Muscle of back (tissue), 11 donors: Measurements from ENCODE around the gene RPL29. TPM values are rescaled to one million over a fixed set of nuclear protein-coding genes. Genes with fewer than 3 reads are reported as not detected.
A peak's percentile ranks its signal among the peaks of the same experiment; 100 is the strongest.

ENCODE experiments used
- DNase-seq, 3 donors: peaks; one replicate each; pipeline versions ENCODE4 v3.0.0 to v3.0.0-alpha.2; 2013
- polyA plus RNA-seq, 10 donors: library from polyadenylated mRNA; unstranded; fragments of 120-200 nt; gene quantifications; one replicate each; pipeline ENCODE4 v1.2.1, GENCODE V29; 2013; ENCODE audit not compliant: insufficient read length in 10 of 10

Gene RPL29
- polyA plus RNA-seq, 10 donors: 2,242 to 3,145 (median 2,773) TPM

- no peak for DNase-seq
These were observed 33.8 kb upstream of the RPL29 start for GRCh38 chr3:52029535-52029934.

GRCh38 chr3:52029053-52029452 lies 33.4 kb upstream of the RPL29 start:
- no peak for DNase-seq

DNA sequence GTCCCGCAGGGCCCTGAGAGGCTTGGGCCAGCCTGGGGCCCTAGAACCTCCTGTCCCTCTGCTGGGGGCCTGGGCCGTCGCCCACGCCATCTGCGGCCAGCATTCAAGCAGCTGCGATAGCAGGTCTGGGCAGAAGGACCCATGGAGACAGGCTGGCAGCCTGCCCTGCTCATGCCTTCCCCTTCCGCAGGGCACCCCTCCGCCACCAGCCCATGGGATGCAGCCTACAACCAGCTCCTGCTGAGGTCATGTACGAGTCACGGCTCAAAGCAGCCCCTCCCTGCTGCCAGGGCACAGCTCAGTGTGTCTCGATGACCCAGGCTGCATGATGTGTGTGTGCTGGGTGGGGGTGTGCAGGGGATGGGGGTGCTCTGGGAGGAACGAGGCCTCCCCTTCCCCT lies 32.9 kb upstream of the RPL29 start:
- DNase-seq: no peak

DNA sequence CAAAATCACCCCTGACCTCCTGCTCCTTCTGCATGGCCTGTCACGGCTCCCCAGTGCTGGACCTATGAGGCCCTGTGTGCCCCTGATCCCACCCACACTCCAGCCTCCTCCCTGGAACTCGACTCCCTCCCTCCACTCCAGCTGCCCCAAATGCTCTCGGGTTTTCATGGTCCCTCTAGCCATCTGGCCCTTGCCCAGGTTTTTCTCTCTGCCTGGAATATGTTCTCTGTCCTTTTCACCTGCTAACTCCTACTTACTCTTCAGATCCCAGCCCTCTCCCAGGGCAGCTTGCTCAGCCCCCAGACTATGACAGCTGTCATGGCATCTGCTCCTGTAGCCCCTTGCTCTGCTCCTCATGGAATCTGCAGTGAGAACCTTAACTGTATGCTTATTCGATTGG lies 30.3 kb upstream of the RPL29 start:
- DNase-seq: peak; percentile 48 to 74 (median 54)

DNA sequence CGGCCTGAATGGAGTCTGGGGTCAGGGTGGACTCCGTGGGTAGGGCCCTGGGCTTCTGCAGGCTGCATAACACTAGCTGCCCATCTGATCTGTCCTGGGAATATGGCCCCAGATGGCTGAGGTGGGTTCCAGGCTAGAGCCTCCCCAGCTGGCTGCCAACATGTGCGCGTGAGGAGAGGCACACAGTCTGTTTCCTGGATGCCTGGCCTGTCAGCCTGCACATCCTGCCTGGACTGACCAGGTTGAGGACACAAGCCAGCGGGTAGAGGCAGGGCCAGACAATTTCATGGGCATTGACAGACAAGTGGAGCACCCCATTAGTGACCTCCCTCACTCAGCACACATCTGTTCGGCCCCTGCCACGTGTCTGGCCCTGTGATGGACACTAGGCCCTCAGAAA lies 29.8 kb upstream of the RPL29 start:
- no peak for DNase-seq

GRCh38 chr3:52024765-52025452 lies 29.2 kb upstream of the RPL29 start:
- DNase-seq: no peak

- no peak for DNase-seq
These were observed 28.4 kb upstream of the RPL29 start for GRCh38 chr3:52023860-52024764.

- DNase-seq: no peak
These were observed 27.5 kb upstream of the RPL29 start for GRCh38 chr3:52023101-52023770.

DNA sequence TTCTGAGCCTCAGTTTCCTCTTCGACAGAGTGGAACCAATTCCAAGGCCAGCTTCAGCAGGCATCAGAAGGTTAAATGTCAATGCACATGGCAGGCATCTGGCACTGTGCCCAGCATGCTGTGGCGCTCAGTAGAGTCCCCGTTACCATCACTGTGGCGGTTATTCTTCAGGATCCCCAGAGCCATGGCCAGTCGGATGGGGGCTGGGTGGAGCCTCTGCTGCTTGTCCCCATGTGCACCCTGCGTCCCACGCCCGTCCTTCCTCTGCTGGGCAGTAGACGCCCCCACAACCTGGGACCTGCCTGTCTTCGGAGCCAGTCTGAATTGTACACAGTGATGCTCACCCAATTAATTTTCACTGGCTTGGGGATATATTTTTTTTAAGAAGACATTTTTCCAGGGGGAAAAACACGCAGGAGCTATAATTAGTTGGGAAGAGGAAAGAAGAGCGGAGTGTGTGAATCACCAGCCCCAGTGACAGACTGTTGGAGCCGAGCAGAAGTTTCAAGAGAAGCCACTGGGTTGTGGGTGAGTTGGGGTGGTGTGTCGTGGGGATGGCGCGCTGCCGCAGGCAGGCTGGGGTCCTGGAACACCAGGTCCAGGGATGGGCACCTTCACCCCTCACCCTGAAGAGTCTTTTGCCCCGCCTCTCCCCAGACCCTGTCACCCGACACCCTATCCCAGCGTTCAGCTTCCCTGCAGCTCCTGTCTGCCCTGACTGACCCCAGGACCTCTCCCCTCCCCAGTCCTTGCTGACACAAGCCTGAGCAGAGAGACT lies 26.8 kb upstream of the RPL29 start:
- no peak for DNase-seq

GRCh38 chr3:52021489-52022268 lies 26.0 kb upstream of the RPL29 start:
- no peak for DNase-seq

GRCh38 chr3:52020796-52021195 lies 25.1 kb upstream of the RPL29 start:
- DNase-seq: no peak

GRCh38 chr3:52019352-52020080 lies 23.8 kb upstream of the RPL29 start:
- DNase-seq: no peak

DNA sequence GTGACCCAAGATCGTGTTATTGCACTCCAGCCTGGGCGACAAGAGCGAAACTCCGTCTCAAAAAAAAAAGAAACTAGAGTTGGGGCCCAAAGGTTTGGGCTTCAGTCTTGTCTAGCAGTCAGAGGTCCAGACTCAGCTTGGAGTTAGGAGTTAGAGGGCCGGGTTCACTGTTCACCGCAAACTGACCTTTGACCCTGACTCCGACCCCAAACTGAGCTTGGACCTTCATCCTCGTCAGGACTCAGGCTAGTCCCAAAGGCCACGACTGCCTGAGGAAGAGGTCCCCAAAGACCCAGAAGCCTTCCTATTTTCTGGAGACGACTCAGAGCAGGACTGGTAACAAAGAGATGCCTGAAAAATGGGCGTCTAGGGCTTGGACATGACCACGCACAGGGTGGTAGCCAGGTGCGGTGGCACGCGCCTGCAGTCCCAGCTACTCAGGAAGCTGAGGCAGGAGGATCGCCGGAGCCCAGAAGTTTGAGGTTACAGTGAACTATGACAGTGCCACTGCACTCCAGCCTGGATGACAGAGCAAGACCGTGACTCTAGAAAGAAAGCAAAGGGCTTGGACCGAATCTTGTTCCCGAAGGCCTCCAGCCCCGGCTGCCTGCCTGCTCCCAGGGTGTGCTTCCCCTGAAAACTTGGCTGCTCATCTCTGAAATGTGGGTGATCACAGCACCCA lies 22.8 kb upstream of the RPL29 start:
- DNase-seq: no peak

- peak in 1 of 3 donors; percentile 69 for DNase-seq
These were observed 21.9 kb upstream of the RPL29 start for GRCh38 chr3:52017586-52017985.

GRCh38 chr3:52015438-52016228 lies 19.9 kb upstream of the RPL29 start:
- DNase-seq: no peak

GRCh38 chr3:52014613-52015012 lies 18.9 kb upstream of the RPL29 start:
- DNase-seq: no peak

DNA sequence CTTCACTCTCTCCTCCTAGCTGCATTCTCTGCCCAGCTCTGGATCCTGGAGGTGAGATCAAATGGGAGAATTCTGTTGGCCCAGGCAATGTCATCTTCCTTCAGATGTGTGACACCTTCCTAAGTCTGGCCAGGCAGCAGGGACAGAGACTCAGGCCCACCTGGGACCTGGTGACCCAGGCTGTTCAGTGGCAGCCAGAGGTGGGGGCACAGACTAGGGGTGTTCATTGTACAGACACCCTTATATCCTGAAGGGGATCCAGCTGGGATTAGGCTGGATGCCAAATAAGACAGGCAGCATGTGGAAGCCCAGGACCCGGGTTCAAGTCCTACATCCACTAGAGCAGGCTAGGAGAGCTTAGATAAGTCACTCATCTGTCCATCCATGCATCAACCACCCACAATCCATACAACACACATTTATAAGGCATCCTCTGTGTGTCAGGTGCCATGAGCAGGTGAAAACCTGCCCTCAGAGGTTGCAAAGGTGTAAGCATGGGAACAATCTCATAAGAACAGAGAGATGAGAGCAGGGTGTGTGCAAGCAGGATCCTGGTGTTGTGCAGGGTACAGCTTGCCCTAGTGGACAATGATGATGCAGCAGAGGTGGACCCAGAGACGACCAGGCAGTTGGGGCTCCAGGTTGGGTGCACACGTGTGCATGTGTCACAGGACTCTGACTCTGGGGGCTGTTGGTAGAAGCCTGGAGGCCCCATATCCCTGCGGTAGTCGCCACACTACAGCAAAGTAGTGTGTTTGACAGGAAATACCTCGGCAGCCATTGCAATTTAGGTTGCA lies 18.3 kb upstream of the RPL29 start:
- no peak for DNase-seq

GRCh38 chr3:52012699-52013098 lies 17.0 kb upstream of the RPL29 start:
- no peak for DNase-seq
